ENCODE measurements around the gene FCRL1. TPM values are rescaled to one million over a fixed set of nuclear protein-coding genes. Genes with fewer than 3 reads are reported as not detected.

Gene FCRL1
- total RNA-seq, 6 experiments from 2014 or later: not detected

GRCh38 chr1:157834430-157834829 is 14.5 kb upstream of the FCRL1 start:
- no peak overlapping the region for H3K4me3 Mint-ChIP-seq
- no peak for TF ChIP-seq CTCF (IDR thresholded peaks at IDR 0.05)
- H3K36me3 Mint-ChIP-seq (ENCODE audit: low read depth): no peaks in the 10 kb centered on the region

GRCh38 chr1:157833145-157833544 is 13.2 kb upstream of the FCRL1 start:
- Mint-ChIP-seq H3K27me3 (ENCODE audit: insufficient read depth) (no peaks in the 10 kb centered on the region), H3K9me3 (peaks cover 4% of the 10 kb centered on the region; the same call in 1 of the 2 replicates), H3K27ac (no peak overlapping the region), H3K4me1 (ENCODE audit: low read depth) (no peaks in the 10 kb centered on the region), H3K4me3 (no peak overlapping the region), H3K36me3 (ENCODE audit: low read depth) (no peaks in the 10 kb centered on the region)
- DNase-seq: no peak
- no peak for TF ChIP-seq CTCF (IDR thresholded peaks at IDR 0.05)

More at GRCh38 chr1:157834430-157834829, 14.5 kb upstream of the FCRL1 start:
- no peak for DNase-seq
- no peaks in the 10 kb centered on the region for H3K4me1 Mint-ChIP-seq (ENCODE audit: low read depth)
- H3K27me3 Mint-ChIP-seq (ENCODE audit: insufficient read depth): no peaks in the 10 kb centered on the region
- peaks cover 4% of the 10 kb centered on the region; the same call in 1 of the 2 replicates for H3K9me3 Mint-ChIP-seq
- no peak overlapping the region for H3K27ac Mint-ChIP-seq

- Mint-ChIP-seq H3K9me3 (peaks cover 4% of the 10 kb centered on the region; the same call in 1 of the 2 replicates), H3K4me3 (no peak overlapping the region), H3K36me3 (ENCODE audit: low read depth) (no peaks in the 10 kb centered on the region), H3K27ac (no peak overlapping the region), H3K4me1 (ENCODE audit: low read depth) (no peaks in the 10 kb centered on the region), H3K27me3 (ENCODE audit: insufficient read depth) (no peaks in the 10 kb centered on the region)
- no peak for TF ChIP-seq CTCF (IDR thresholded peaks at IDR 0.05)
- no peak for DNase-seq
Measured at GRCh38 chr1:157831968-157832626, 12.2 kb upstream of the FCRL1 start.

- Mint-ChIP-seq H3K9me3 (peaks cover 4% of the 10 kb centered on the region; the same call in 1 of the 2 replicates), H3K4me1 (ENCODE audit: low read depth) (no peaks in the 10 kb centered on the region), H3K27me3 (ENCODE audit: insufficient read depth) (no peaks in the 10 kb centered on the region), H3K4me3 (no peak overlapping the region), H3K27ac (no peak overlapping the region), H3K36me3 (ENCODE audit: low read depth) (no peaks in the 10 kb centered on the region)
- no peak for TF ChIP-seq CTCF (IDR thresholded peaks at IDR 0.05)
- no peak for DNase-seq
Measured at GRCh38 chr1:157830887-157831286, 11.0 kb upstream of the FCRL1 start.

GRCh38 chr1:157829711-157830110 is 9.8 kb upstream of the FCRL1 start:
- Mint-ChIP-seq H3K4me3 (no peak overlapping the region), H3K27me3 (ENCODE audit: insufficient read depth) (no peaks in the 10 kb centered on the region), H3K9me3 (peaks cover 4% of the 10 kb centered on the region; the same call in 1 of the 2 replicates), H3K36me3 (ENCODE audit: low read depth) (no peaks in the 10 kb centered on the region), H3K27ac (no peak overlapping the region), H3K4me1 (ENCODE audit: low read depth) (no peaks in the 10 kb centered on the region)
- no peak for TF ChIP-seq CTCF (IDR thresholded peaks at IDR 0.05)
- no peak for DNase-seq
